ENCODE data around the gene ZSWIM6. TPM values are rescaled to one million over a fixed set of nuclear protein-coding genes. Genes with fewer than 3 reads are reported as not detected.
A peak's percentile ranks its signal among the peaks of the same experiment; 100 is the strongest.

The ZSWIM6 gene
- total RNA-seq, 2 experiments from 2014 or later = 4.1 TPM

DNA sequence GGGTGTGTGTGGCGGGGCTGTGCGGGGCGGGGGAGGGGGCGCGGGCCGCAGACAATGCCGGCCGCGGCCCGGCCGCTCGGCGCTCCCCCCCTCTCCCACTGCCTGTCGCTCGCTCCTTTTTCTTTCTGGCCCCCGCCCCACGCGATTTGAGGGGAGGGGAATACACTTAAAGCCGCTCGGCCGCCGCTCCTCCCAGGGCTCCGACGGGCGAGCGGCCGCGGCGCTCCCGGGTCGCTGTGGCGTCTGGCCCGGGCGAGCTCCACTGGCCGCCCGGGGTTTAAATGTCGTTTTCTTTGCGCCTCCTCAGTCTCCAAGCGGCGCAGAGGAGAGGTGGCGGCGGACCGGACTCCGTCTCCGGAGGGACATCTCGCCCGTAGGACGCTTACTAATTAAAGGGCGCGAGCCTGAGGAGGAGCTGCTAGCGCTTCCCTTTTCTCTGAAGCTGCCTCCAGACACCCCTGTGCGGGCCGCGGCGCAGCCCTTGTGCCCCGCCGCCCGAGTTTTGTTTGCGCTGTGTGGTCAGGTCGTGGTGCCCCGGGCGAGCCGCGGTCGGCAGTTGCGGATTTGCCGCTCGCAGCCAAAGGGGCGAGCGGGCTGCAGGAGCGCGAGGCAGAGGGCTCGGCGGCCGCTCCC is 1.4 kb downstream of the ZSWIM6 start:
- peak in 12 of 14 experiments; percentile 6 to 64 (median 18) for DNase-seq
- POLR2A ChIA-PET = interaction anchor here (1.6 kb wide), 1 partner anchor 75 kb away, joined by 8 read pairs; no protein-coding TSS in a partner anchor
- peaks cover 55% of the 10 kb centered on the region for H3K4me1 Mint-ChIP-seq (ENCODE audit: low read depth)
- H3K36me3 ChIP-seq (ENCODE audit: insufficient read depth, low read length) = no peaks in the 10 kb centered on the region
- TF ChIP-seq, protein P1, sequence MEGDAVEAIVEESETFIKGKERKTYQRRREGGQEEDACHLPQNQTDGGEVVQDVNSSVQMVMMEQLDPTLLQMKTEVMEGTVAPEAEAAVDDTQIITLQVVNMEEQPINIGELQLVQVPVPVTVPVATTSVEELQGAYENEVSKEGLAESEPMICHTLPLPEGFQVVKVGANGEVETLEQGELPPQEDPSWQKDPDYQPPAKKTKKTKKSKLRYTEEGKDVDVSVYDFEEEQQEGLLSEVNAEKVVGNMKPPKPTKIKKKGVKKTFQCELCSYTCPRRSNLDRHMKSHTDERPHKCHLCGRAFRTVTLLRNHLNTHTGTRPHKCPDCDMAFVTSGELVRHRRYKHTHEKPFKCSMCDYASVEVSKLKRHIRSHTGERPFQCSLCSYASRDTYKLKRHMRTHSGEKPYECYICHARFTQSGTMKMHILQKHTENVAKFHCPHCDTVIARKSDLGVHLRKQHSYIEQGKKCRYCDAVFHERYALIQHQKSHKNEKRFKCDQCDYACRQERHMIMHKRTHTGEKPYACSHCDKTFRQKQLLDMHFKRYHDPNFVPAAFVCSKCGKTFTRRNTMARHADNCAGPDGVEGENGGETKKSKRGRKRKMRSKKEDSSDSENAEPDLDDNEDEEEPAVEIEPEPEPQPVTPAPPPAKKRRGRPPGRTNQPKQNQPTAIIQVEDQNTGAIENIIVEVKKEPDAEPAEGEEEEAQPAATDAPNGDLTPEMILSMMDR (IDR thresholded peaks at IDR 0.05) = no peak
- H3K27me3 Mint-ChIP-seq = peaks cover 24% of the 10 kb centered on the region
- peaks cover 27% of the 10 kb centered on the region for H3K4me1 ChIP-seq (ENCODE audit: insufficient read depth, low read length)
- H3K27ac Mint-ChIP-seq = peak overlapping the region; percentile 74
- peaks cover 0 to 4% of the 10 kb centered on the region in 2 experiments for H3K9me3 ChIP-seq (ENCODE audit: control insufficient read depth in 1 of 2, insufficient read depth in 1 of 2, low read length in 2 of 2)
- H3K4me3 Mint-ChIP-seq = peak overlapping the region; percentile 90
- H3K9me3 Mint-ChIP-seq = no peaks in the 10 kb centered on the region
- CTCF ChIA-PET = interaction anchor here (1.5 kb wide), 1 partner anchor 56 kb away, joined by 3 read pairs; no protein-coding TSS in a partner anchor
- intact Hi-C loops (cut with DNase I, micrococcal nuclease) = loop anchor here (2.0 to 10.0 kb wide), 7 partner anchors 46 to 1081 kb away; partner anchors contain the start of genes DEPDC1B (in 1 of the 2), ERCC8 (in 1 of the 2), IPO11 (in 1 of the 2) and NDUFAF2 (in 1 of the 2)
- H3K36me3 Mint-ChIP-seq (ENCODE audit: low read depth) = peaks cover 21% of the 10 kb centered on the region
- H3K27ac ChIP-seq (ENCODE audit: low read depth in 1 of 2, low read length in 2 of 2) = no peak overlapping the region
- peak overlapping the region; percentile 79 for H3K4me3 ChIP-seq (ENCODE audit: low read length)
- H3K27me3 ChIP-seq (ENCODE audit: control insufficient read depth in 1 of 2, insufficient read depth in 2 of 2, low read length in 2 of 2) = peaks cover 3 to 7% of the 10 kb centered on the region in 2 experiments
- no peak for ATAC-seq (ENCODE audit: poor library complexity)

DNA sequence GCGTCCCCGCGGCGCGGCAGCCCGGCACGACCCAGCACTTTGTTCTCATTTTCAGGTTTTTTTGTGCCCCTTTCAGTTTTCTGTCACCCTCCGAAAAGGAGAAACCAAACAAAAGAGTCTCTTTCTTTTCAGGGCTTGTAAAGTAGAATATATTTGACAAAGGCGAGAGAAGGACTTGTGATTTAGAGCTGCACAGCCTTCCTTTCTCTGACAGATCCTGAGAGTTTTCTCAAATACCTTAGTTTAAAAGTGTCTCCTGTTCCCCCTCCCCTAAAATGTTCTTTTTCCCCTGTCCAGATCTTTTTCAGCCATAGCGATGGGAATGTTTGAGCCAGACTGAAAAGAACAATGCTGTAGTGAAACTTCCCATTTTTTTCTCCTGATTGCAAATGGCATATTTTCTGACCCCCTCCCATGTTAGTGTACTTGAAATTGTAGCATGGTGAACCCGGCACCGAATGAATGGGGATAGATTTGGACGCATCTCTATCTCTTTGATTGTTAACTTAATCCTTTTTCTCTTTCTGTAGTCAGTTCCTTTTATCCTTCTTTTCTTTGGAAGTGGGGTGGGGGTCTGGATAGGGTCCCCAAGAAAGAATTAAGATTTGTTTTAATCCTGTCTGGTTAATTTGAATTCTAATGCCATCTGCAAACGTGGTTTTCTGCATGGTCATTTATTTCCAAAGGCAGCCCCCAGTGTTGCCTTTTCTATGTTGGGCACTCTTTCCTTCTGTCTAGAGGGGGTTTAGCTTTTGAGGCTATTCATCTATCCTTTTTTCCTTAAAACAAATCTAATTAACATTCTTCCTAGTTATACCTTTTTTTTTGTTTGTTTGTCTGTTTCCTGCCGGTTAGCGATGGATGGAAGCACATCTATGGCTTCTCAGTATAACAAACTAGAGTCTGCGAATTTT is 2.2 kb downstream of the ZSWIM6 start:
- peaks cover 0 to 5% of the 10 kb centered on the region in 2 experiments for H3K27me3 ChIP-seq (ENCODE audit: control insufficient read depth in 1 of 2, insufficient read depth in 2 of 2, low read length in 2 of 2)
- H3K27ac Mint-ChIP-seq = peak overlapping the region; percentile 74
- ATAC-seq (ENCODE audit: poor library complexity) (no peak), DNase-seq (no peak)
- peak overlapping the region; percentile 90 for H3K4me3 Mint-ChIP-seq
- ChIA-PET CTCF (interaction anchor here (1.5 kb wide), 1 partner anchor 57 kb away, joined by 3 read pairs; no protein-coding TSS in a partner anchor), POLR2A (interaction anchor here (1.6 kb wide), 1 partner anchor 74 kb away, joined by 8 read pairs; no protein-coding TSS in a partner anchor)
- no peaks in the 10 kb centered on the region for H3K36me3 ChIP-seq (ENCODE audit: insufficient read depth, low read length)
- peaks cover 21% of the 10 kb centered on the region for H3K36me3 Mint-ChIP-seq (ENCODE audit: low read depth)
- intact Hi-C loops (cut with DNase I, micrococcal nuclease) = loop anchor here (2.0 to 10.0 kb wide), 7 partner anchors 47 to 1081 kb away; partner anchors contain the start of genes DEPDC1B (in 1 of the 2), ERCC8 (in 1 of the 2), IPO11 (in 1 of the 2) and NDUFAF2 (in 1 of the 2)
- H3K9me3 Mint-ChIP-seq = no peaks in the 10 kb centered on the region
- H3K4me1 ChIP-seq (ENCODE audit: insufficient read depth, low read length) = peaks cover 27% of the 10 kb centered on the region
- TF ChIP-seq, protein P1 (IDR thresholded peaks at IDR 0.05) = no peak
- H3K9me3 ChIP-seq (ENCODE audit: control insufficient read depth in 1 of 2, insufficient read depth in 1 of 2, low read length in 2 of 2) = peaks cover 0 to 4% of the 10 kb centered on the region in 2 experiments
- H3K27ac ChIP-seq (ENCODE audit: low read depth in 1 of 2, low read length in 2 of 2) = no peak overlapping the region
- peaks cover 53% of the 10 kb centered on the region for H3K4me1 Mint-ChIP-seq (ENCODE audit: low read depth)
- peaks cover 16% of the 10 kb centered on the region for H3K27me3 Mint-ChIP-seq
- peak overlapping the region; percentile 79 for H3K4me3 ChIP-seq (ENCODE audit: low read length)
